GM19324 (cell line): Measurements from ENCODE around the gene SLC5A2.
A peak's percentile ranks its signal among the peaks of the same experiment; 100 is the strongest.
"Not testable (repeated sequence)": the region's sequence is repeated elsewhere in the genome, so short reads cannot be mapped to it uniquely, and the experiment has no call there.

Experiments
- ATAC-seq: cut with Tn5 transposase; IDR thresholded peaks from one replicate; pipeline ENCODE4 v1.9.1; 2021; ENCODE audit warnings: mild to moderate bottlenecking, moderate library complexity; ENCODE audit not compliant: unreplicated experiment, low FRiP score

The SLC5A2 gene

DNA sequence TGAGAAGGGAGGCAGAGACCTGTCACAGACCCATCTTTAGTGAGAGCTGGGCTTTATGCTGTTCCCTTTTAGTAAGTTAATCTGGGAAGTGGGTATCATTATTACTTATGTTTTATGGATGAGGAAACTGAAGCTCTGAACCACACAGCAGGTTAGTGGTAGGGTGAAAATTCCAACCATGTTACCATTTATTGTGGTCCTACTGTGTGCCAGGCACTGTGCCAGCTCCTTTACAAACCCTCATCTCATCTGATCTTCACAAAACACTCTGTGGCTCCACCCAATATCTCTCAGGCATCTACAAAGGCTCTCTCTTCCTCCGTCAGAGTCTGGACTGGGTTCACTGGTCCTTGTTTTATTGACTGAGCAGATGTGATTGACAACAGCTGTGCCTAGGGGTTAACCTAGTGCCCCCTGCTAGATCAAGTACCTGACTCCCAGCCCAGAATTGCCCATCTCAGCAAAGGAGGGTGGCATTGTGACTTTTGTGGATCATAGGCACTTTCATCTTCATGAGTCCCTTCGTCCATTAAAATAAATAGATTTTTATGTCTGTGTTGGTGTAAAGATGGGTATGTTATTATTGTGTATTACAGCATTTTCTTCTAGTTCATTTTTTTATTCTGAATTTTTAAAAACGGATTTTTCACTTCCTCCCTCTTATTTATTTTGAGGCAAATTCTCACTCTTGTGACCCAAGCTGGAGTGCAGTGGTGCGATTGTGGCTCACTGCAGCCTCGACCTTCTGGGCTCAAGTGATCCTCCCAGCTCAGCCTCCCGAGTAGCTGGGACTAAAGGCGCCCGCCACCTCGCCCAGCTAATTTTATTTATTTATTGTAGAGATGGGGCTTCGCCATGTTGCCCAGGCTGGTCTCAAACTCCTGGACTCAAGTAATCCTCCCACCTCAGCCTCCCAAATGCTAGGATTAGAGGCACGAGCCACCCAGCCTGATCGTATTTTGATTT lies 7.9 kb upstream of the SLC5A2 start:
- no peak for ATAC-seq

DNA sequence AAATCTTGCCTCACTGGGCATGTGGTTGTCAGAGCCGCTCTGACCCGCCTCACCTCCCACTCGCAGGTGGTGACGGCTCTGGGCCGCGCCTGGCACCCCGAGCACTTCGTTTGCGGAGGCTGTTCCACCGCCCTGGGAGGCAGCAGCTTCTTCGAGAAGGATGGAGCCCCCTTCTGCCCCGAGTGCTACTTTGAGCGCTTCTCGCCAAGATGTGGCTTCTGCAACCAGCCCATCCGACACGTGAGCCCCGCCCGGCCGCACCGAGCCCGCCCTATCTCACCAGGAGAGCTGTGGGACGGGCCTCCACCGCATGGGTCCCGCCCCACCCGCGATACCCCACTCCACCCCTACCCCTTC lies 7.0 kb upstream of the SLC5A2 start:
- ATAC-seq = no peak

DNA sequence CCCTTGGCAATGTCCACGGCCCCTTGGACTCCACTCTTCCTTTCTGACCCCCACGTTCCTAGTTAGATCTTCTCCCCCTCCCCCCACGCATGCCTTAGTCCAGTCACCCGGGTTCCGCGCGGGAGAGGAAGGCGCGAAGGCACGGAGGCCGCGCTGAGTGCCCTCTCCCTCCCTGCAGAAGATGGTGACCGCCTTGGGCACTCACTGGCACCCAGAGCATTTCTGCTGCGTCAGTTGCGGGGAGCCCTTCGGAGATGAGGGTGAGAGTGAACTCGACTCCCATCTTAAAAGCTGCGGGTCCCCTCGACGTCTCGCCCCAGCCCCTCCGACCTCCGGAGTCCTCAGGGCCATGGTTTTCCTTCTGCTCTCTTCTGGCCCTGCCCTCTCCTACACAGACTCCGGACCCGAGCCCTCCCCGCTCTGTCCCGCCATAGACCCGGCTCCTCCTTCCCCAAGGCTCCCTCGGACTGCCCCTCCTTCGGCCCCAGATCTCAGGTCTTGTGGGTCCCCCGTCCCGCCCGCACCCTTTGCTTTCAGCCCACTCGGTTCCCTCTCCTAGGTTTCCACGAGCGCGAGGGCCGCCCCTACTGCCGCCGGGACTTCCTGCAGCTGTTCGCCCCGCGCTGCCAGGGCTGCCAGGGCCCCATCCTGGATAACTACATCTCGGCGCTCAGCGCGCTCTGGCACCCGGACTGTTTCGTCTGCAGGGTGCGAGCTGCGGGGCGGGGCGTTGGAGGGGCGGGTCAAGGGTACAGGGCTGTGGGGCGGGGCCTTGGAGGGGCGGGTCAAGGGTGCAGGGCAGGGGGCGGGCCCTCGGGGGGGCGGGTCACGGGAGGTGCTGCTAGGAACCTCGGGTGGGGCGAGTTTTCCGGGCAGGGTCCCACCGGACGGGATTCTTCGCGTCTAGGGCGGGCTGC lies 6.4 kb upstream of the SLC5A2 start:
- ATAC-seq = no peak

- no peak for ATAC-seq
These were observed 5.4 kb upstream of the SLC5A2 start for GRCh38 chr16:31477220-31478216.

DNA sequence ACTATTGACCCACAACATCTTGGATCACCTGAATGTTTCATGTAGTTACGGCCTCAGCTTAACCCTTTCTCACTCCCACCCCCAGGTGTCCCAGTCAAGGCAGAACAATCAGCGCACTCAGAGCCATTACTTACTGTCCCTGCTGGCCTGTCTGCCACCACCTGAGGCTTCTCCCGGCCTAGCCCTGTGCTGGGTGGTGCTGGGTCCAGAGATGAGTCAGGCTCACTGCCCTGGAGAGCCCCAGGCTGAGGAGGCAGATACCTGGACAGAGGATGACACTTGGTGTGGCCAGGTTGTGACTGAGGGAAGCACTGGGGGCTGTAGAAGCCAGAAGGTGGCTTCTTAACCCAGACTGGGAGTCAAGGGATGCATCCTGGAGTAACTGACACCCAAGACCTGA lies 4.0 kb upstream of the SLC5A2 start:
- ATAC-seq = no peak

GRCh38 chr16:31479751-31480150 lies 3.2 kb upstream of the SLC5A2 start:
- ATAC-seq = no peak

GRCh38 chr16:31480851-31481536 lies 1.9 kb upstream of the SLC5A2 start:
- no peak for ATAC-seq

DNA sequence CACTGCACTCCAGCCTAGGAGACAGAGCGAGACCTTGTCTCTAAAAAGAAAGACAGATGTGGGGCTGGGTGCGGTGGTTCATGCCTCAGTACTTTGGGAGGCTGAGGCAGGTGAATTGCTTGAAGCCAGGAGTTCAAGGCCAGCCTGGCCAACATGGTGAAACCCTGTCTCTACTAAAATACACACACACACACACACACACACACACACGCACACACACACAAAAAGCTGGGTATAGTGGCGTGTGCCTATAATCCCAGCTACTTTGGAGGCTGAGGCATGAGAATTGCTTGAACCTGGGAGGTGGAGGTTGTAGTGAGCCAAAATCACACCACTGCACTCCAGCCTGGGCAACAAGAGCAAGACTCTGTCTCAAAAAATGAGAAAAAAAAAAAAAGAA lies 1.1 kb downstream of the SLC5A2 start:
- not testable (repeated sequence) for ATAC-seq

DNA sequence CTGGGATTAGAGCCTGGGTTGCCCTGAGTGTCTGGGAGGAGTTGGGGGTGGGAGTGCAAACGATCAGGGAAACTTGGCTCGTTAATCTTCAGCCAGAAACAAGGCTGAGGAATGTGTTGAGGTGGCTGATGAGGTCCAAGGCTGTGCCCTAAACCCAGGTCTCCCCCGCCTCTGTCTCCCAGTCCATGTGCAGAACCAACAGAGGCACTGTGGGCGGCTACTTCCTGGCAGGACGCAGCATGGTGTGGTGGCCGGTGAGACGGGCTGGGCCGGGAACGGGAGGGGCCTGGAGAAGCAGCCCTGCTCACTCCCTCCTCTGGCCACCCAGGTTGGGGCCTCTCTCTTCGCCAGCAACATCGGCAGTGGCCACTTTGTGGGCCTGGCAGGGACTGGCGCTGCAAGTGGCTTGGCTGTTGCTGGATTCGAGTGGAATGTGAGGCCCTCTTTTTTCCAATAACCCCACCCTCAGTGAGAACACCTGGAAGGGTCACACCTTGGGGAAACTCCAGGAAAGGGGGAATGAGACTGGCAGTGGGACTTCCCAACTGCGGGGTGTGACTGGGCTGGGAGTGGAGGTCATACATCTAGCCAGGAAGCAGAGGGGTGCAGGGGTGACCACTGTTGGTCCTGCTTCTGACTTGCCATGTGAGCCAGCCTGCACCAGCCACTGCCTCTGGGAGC lies 1.7 kb downstream of the SLC5A2 start:
- no peak for ATAC-seq

- no peak for ATAC-seq
These were observed 2.6 kb downstream of the SLC5A2 start for GRCh38 chr16:31485571-31485970.

- no peak for ATAC-seq
These were observed 3.1 kb downstream of the SLC5A2 start for GRCh38 chr16:31486045-31486444.

DNA sequence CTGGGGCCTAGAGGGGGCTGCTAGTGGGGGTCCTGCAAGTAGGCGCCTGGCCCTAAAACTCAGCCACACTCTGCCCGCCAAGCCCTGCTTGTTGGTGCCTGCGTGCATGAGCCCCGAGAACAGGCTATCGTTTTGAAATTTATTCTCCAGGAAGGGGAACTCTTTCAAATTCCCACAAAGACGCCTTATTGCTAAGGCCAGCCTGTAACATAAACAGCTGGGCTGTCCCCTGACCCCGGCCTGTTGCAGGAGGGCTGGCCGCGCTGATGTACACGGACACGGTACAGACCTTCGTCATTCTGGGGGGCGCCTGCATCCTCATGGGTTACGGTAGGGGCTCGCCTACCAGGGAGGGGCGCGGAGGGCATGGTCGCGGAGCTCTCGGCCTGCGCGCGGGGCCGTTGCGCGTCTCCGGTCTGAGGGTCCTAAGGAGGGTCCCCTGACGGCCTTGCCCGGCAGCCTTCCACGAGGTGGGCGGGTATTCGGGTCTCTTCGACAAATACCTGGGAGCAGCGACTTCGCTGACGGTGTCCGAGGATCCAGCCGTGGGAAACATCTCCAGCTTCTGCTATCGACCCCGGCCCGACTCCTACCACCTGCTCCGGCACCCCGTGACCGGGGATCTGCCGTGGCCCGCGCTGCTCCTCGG lies 4.3 kb downstream of the SLC5A2 start:
- no peak for ATAC-seq

DNA sequence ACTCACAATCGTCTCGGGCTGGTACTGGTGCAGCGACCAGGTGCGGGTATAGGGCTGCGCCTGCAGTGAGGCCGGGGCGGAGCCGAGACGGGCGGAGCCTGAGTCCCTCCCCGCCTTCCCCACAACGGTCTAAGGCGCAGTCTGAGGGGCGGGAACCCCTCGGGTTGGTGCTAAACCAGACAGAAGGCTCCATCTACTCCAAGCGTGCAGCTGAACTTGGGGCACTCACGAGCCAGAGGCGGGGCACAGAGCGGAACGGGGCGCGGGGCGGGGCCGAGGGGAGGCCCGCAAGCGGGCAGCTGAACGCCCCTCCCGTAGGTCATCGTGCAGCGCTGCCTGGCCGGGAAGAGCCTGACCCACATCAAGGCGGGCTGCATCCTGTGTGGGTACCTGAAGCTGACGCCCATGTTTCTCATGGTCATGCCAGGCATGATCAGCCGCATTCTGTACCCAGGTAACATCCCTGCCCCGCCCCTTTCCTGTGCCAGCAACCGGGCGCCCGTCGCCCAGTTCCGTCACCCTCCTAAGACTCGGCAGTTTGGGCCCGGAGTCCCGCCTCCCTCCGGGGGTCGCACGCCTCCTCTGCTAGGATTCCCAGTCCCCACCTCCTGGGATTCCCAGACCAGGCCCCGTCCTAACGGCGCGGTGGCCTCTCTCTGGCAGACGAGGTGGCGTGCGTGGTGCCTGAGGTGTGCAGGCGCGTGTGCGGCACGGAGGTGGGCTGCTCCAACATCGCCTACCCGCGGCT lies 5.0 kb downstream of the SLC5A2 start:
- ATAC-seq = peak; percentile 76

DNA sequence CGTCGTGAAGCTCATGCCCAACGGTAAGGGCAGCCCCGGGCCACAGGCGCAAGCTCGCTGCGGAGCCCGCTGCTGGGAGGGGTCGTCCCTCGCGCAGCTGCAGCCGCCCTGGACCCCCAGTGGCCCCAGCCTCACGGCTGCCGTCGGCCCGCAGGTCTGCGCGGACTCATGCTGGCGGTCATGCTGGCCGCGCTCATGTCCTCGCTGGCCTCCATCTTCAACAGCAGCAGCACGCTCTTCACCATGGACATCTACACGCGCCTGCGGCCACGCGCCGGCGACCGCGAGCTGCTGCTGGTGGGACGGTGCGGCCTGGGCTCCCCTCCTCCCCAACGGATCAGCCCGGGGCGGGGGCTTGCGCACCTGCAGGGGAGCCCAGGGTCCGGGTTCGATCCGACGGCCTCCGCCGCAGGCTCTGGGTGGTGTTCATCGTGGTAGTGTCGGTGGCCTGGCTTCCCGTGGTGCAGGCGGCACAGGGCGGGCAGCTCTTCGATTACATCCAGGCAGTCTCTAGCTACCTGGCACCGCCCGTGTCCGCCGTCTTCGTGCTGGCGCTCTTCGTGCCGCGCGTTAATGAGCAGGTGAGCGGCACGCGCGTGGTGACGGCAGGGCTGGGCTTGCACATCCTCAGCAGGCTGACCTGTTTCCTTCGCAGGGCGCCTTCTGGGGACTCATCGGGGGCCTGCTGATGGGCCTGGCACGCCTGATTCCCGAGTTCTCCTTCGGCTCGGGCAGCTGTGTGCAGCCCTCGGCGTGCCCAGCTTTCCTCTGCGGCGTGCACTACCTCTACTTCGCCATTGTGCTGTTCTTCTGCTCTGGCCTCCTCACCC lies 5.8 kb downstream of the SLC5A2 start:
- no peak for ATAC-seq

- ATAC-seq = no peak
These were observed 6.3 kb downstream of the SLC5A2 start for GRCh38 chr16:31489298-31489564.

DNA sequence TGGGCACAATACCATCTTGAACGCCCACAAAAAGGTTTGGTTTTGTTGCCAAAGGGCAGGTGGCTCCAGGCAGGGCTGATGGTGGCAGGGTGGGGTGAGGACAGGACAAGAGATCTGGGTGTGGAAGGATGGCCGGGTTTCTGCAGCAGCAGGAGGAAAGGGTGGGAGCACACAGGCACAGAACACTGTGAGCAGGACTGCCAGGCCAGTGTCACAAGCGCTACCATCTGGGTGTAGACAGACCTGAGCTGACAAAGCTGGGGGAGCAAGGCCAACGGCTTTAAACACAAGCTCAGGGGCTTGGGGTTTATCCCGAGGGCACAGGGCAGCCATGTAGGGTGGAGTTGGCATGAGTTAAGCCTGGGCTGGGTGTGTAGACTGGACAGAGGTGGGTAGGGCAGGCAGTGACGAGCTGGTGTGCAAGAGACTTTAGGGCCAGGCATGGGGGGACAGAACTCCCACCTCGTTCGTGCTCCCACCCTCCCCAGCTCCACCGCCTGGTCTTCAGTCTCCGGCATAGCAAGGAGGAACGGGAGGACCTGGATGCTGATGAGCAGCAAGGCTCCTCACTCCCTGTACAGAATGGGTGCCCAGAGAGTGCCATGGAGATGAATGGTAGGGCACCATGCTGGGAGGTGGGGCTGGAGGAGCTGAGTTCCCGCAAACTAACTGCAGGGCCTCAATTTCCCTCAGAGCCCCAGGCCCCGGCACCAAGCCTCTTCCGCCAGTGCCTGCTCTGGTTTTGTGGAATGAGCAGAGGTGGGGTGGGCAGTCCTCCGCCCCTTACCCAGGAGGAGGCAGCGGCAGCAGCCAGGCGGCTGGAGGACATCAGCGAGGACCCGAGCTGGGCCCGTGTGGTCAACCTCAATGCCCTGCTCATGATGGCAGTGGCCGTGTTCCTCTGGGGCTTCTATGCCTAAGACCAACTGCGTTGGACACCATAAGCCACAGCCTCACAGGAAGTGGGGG lies 7.0 kb downstream of the SLC5A2 start:
- no peak for ATAC-seq
